ENCODE data around the gene FAM98C.
A peak's percentile ranks its signal among the peaks of the same experiment; 100 is the strongest.
"Not testable (repeated sequence)": the region's sequence is repeated elsewhere in the genome, so short reads cannot be mapped to it uniquely, and the experiment has no call there.

FAM98C gene

GRCh38 chr19:38391911-38392464 lies 10.9 kb upstream of the FAM98C start:
- H3K4me3 ChIP-seq (ENCODE audit: low read length) = no peak overlapping the region
- no peak for DNase-seq (ENCODE audit: low read depth, low spot score)

DNA sequence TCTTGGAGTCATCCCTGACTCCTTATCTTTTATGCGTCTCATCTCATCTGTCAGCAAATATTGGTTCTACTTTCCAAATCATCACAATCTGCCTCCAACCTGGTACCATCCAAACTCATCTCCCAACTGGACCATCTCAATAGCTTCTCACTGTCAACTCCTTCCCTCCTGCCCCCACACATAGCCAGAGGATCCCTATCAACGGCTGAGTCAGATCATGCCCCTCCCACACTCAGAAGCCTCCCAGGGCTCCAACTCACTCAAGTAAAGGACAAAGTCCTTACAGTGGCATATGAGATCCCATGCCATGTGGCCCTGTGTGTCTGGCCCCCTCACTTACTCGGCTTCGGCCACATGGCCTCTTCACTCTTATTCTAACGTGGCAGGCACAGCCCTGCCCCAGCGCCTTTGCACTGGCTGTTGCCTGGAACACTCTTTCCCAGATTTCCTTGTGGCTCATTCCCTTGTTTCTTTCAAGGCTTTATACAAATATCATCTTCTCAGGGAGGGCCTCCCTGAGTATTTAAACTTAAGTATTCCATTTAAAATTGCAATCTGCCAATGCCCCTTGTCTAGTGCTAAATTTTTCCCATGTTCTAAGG lies 10.1 kb upstream of the FAM98C start:
- no peak overlapping the region for H3K4me3 ChIP-seq (ENCODE audit: low read length)
- no peak for DNase-seq (ENCODE audit: low read depth, low spot score)

GRCh38 chr19:38394488-38394887 lies 8.4 kb upstream of the FAM98C start:
- no peak overlapping the region for H3K4me3 ChIP-seq (ENCODE audit: low read length)
- no peak for DNase-seq (ENCODE audit: low read depth, low spot score)

- H3K4me3 ChIP-seq (ENCODE audit: low read length) = peak overlapping the region; percentile 39
- DNase-seq (ENCODE audit: low read depth, low spot score) = no peak
Measured at GRCh38 chr19:38395381-38396114, 7.3 kb upstream of the FAM98C start.

DNA sequence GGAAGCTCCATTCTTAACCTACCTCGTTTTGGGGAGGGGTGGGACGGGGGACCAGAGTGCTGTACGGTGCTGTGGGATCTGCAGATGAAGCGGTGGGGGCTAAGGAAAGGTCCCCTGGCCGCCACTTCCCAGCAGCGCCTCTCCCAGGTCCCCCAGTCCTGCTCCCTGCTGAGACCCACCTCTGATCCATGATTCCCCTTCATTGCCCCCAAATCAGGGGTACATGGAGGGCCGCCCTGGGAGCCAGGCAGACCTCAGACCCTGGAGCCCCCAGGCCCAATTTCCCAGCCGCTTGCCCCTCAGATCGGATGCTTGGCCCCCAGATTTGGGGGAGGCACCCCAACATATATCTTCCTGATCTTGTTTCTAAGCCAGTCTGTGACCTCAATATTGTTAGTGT lies 3.8 kb upstream of the FAM98C start:
- no peak for DNase-seq (ENCODE audit: low read depth, low spot score)
- no peak overlapping the region for H3K4me3 ChIP-seq (ENCODE audit: low read length)

DNA sequence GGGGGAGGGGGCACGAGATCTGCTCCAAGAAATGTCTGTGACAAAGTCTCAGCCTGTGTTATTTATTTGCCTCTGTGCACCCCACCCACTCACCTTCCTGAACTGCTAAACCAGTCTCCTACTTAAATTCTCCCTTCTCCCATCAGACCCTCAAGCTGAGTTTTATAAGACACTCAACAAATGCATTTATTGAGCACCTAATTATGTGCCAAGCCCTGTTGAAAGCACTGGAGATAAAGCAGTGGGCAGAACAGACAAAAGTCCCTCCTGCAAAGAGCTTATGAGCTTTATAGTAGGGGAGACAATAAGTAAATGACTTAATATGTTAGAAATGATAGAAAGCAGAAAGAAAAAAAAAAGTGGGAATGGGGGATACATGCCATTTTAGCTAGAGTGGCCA lies 3.4 kb upstream of the FAM98C start:
- no peak for DNase-seq (ENCODE audit: low read depth, low spot score)

GRCh38 chr19:38400361-38400760 lies 2.5 kb upstream of the FAM98C start:
- no peak overlapping the region for H3K4me3 ChIP-seq (ENCODE audit: low read length)
- no peak for DNase-seq (ENCODE audit: low read depth, low spot score)

More for the DNA sequence above, 3.4 kb upstream of the FAM98C start:
- H3K4me3 ChIP-seq (ENCODE audit: low read length) = no peak overlapping the region

DNA sequence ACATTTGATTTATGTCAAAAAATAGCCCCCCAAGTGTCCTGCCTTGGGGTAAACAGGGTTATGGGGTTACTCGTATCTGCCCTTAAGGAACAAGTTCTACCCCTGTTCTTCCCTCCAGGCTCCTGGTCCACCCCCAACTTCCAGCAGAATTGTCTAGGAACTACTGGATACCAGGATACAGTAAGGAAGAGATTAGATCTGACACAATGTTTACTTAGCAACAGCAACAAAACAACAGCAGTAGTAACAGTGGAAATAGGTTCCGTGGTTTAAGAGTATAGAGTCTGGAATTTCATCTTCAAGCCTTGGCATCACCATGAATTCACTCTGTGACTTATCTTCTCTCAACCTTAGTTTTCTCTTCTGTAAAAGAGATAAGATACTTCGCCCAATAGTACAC lies 1.7 kb upstream of the FAM98C start:
- no peak overlapping the region for H3K4me3 ChIP-seq (ENCODE audit: low read length)
- no peak for DNase-seq (ENCODE audit: low read depth, low spot score)

DNA sequence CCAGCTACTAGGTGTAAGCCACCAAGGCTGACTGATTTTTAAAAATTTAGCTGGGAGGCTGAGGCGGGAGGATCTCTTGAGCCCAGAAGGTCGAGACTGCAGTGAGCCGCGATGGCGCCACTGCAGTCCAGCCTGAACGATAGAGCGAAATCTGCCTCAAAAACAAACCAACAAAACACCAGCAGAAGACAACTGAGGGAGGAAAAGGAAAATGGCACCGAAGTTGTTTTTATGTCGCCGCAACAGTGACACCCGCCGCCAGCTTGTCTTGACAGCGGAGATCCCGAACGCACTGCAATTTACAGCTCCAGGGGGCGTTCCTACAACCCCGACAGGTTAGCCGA lies 298 bp upstream of the FAM98C start:
- DNase-seq (ENCODE audit: low read depth, low spot score) = no peak

GRCh38 chr19:38404858-38405257 lies 2.0 kb downstream of the FAM98C start:
- H3K4me3 ChIP-seq (ENCODE audit: low read length) = no peak overlapping the region
- no peak for DNase-seq (ENCODE audit: low read depth, low spot score)

More for the DNA sequence above, 298 bp upstream of the FAM98C start:
- peak overlapping the region; percentile 54 for H3K4me3 ChIP-seq (ENCODE audit: low read length)

- DNase-seq (ENCODE audit: low read depth, low spot score) = no peak
- H3K4me3 ChIP-seq (ENCODE audit: low read length) = no peak overlapping the region
Measured at GRCh38 chr19:38405276-38405675, 2.4 kb downstream of the FAM98C start.

- no peak overlapping the region for H3K4me3 ChIP-seq (ENCODE audit: low read length)
- DNase-seq (ENCODE audit: low read depth, low spot score) = no peak
Measured at GRCh38 chr19:38409631-38410133, 6.8 kb downstream of the FAM98C start.

GRCh38 chr19:38410407-38410806 lies 7.5 kb downstream of the FAM98C start:
- H3K4me3 ChIP-seq (ENCODE audit: low read length); DNase-seq (ENCODE audit: low read depth, low spot score): not testable (repeated sequence)

GRCh38 chr19:38411041-38411712 lies 8.3 kb downstream of the FAM98C start:
- H3K4me3 ChIP-seq (ENCODE audit: low read length) = no peak overlapping the region
- no peak for DNase-seq (ENCODE audit: low read depth, low spot score)

DNA sequence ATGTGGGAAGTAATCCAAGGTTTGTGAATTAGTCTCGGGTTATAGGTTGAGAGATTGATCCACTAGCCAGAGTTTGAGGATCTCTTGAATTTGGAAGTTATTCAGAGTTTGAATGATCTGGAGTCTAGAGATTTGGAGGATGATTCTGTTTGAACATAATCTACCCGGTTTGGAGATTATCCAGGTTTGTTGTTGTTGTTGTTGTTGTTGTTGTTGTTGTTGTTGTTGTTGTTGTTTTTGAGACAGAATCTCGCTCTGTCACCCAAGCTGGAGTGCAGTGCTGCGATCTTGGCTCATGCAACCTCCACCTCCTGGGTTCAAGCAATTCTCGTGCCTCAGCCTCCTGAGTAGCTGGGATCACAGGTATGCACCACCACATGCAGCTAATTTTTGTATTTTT lies 9.0 kb downstream of the FAM98C start:
- not testable (repeated sequence) for H3K4me3 ChIP-seq (ENCODE audit: low read length); DNase-seq (ENCODE audit: low read depth, low spot score)

- no peak for DNase-seq (ENCODE audit: low read depth, low spot score)
- H3K4me3 ChIP-seq (ENCODE audit: low read length) = no peak overlapping the region
Measured at GRCh38 chr19:38412491-38412890, 9.6 kb downstream of the FAM98C start.

DNA sequence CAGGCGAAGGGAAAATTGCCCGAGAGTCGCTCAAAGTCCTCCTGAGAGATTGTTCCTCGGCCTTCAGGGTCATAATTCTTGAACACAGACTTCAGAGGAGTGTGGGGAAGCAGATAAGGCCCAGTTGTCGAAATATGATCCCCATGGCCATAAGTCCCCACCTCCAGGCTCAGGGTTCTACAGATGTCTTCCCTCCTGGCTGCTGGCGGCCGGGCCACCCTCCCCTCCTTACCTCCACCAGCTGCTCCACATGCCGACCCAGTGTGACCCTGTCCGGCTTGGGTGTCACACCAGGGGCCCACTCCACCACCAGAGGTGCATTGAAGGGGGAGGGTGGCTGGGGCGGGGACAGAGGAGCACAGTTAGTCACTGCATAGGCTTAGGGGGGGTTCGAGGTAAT lies 10.1 kb downstream of the FAM98C start:
- no peak for DNase-seq (ENCODE audit: low read depth, low spot score)

DNA sequence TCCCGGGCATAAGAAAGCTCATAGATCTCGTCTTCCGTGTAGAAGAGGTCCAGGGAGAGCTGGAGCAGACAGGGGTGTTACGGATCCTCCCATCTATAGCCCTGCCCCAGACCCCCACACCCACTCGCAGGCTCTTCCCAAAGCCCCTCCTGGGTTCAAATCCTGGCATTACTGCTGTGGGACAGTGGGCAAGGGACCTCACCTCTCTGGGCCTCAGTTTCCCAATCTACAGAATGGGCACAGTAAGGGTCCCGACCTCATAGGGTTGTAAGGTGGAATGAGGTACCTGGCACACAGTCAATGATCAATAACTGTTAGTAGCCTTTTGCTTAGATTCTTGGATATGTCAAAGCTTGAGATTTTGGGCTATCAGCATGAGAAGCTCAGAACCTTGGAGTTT lies 10.5 kb downstream of the FAM98C start:
- no peak for DNase-seq (ENCODE audit: low read depth, low spot score)
- H3K4me3 ChIP-seq (ENCODE audit: low read length) = no peak overlapping the region

More for the DNA sequence above, 10.1 kb downstream of the FAM98C start:
- H3K4me3 ChIP-seq (ENCODE audit: low read length) = no peak overlapping the region

- DNase-seq (ENCODE audit: low read depth, low spot score) = no peak
- no peak overlapping the region for H3K4me3 ChIP-seq (ENCODE audit: low read length)
Measured at GRCh38 chr19:38417146-38417543, 14.3 kb downstream of the FAM98C start.

All from Jurkat, Clone E6-1 (cell line).